Transverse colon (tissue), 4 donors: ENCODE measurements around the gene EIF4B.

Experiments
- EP300 ChIP-seq: sonication (generic); formaldehyde crosslinking; IDR thresholded peaks from one replicate; pipeline ENCODE4 v1.6.1; 2017; ENCODE audit warnings: antibody characterized with exemption, low read depth
- POLR2A ChIP-seq: fragments of 450-650 bp; IDR thresholded peaks from one replicate; pipeline ENCODE4 v1.6.1; 2016; ENCODE audit warnings: antibody characterized with exemption, mild to moderate bottlenecking, moderate library complexity
- POLR2AphosphoS5 ChIP-seq, 3 donors: sonication (generic); formaldehyde crosslinking; IDR thresholded peaks; one replicate each; pipeline ENCODE4 v1.6.1; 2016; ENCODE audit warnings: antibody characterized with exemption in 3 of 3
- TF ChIP-seq, protein P1 (sequence below), 5 experiments: fragments of 200-600 bp in 3 of 5; fragments of 450-650 bp in 2 of 5; sonication (generic) in 3 of 5; IDR thresholded peaks; 1 replicate in 2 of 5; 2 replicates in 3 of 5; pipeline ENCODE4 v1.5.1; 2016 to 2017; ENCODE audit warnings: antibody characterized with exemption in 5 of 5, inconsistent platforms in 3 of 5, mild to moderate bottlenecking in 2 of 5, moderate library complexity in 1 of 5

DNA sequence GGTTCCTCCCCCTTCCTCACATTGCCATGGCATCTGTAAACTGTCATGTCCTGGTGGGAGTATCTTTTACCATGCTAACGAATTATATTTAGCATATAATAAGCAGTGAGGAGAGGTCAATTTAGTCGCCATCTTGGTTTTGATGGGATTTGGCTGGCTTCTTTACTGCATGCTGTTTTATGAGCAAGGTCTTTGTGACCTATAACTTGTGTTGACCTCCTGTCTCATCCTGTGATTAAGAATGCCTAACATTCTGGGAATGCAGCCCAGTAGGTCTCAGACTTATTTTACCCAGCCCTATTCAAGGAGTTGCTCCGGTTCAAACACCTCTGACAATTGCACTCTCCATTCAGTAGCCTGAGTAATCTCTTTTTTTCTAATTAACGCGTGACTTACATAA is 2.1 kb upstream of the EIF4B start:
- no peak for TF ChIP-seq POLR2AphosphoS5 (IDR thresholded peaks at IDR 0.05)
- TF ChIP-seq EP300 = no peak
- TF ChIP-seq, protein P1, sequence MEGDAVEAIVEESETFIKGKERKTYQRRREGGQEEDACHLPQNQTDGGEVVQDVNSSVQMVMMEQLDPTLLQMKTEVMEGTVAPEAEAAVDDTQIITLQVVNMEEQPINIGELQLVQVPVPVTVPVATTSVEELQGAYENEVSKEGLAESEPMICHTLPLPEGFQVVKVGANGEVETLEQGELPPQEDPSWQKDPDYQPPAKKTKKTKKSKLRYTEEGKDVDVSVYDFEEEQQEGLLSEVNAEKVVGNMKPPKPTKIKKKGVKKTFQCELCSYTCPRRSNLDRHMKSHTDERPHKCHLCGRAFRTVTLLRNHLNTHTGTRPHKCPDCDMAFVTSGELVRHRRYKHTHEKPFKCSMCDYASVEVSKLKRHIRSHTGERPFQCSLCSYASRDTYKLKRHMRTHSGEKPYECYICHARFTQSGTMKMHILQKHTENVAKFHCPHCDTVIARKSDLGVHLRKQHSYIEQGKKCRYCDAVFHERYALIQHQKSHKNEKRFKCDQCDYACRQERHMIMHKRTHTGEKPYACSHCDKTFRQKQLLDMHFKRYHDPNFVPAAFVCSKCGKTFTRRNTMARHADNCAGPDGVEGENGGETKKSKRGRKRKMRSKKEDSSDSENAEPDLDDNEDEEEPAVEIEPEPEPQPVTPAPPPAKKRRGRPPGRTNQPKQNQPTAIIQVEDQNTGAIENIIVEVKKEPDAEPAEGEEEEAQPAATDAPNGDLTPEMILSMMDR (IDR thresholded peaks at IDR 0.05) = no peak
- no peak for TF ChIP-seq POLR2A
